ENCODE data around the gene ECHS1. TPM values are rescaled to one million over a fixed set of nuclear protein-coding genes. Genes with fewer than 3 reads are reported as not detected.
A peak's percentile ranks its signal among the peaks of the same experiment; 100 is the strongest.

ECHS1 gene
- polyA plus RNA-seq, 2 donors, result 85.4 to 105 TPM

- Histone ChIP-seq H3K4me3 (ENCODE audit: low read depth in 1 of 2, low read length in 2 of 2) (no peak overlapping the region), H3K27ac (ENCODE audit: low read depth in 2 of 2, low read length in 1 of 2) (no peak overlapping the region), H3K4me1 (ENCODE audit: control insufficient read depth in 2 of 2, insufficient read depth in 2 of 2, low read length in 1 of 2) (peaks cover 0 to 25% of the 10 kb centered on the region in 2 donors), H3K27me3 (ENCODE audit: control insufficient read depth in 1 of 2, insufficient read depth in 2 of 2, low read length in 2 of 2) (no peaks in the 10 kb centered on the region), H3K36me3 (ENCODE audit: control insufficient read depth in 2 of 2, insufficient read depth in 2 of 2, low read length in 1 of 2) (peaks cover 5 to 28% of the 10 kb centered on the region in 2 donors), H3K9me3 (ENCODE audit: control insufficient read depth in 2 of 2, insufficient read depth in 1 of 2, low read depth in 1 of 2, low read length in 1 of 2) (no peaks in the 10 kb centered on the region)
- WGBS, 2 donors, result 84 to 90% methylated on average over 5 of the region's 5 CpGs
Observed at GRCh38 chr10:133361227-133361626, 11.9 kb downstream of the ECHS1 start.

- Histone ChIP-seq H3K4me1 (ENCODE audit: control insufficient read depth in 2 of 2, insufficient read depth in 2 of 2, low read length in 1 of 2) (peaks cover 0 to 16% of the 10 kb centered on the region in 2 donors), H3K27me3 (ENCODE audit: control insufficient read depth in 1 of 2, insufficient read depth in 2 of 2, low read length in 2 of 2) (no peaks in the 10 kb centered on the region), H3K36me3 (ENCODE audit: control insufficient read depth in 2 of 2, insufficient read depth in 2 of 2, low read length in 1 of 2) (peaks cover 0 to 17% of the 10 kb centered on the region in 2 donors), H3K4me3 (ENCODE audit: low read depth in 1 of 2, low read length in 2 of 2) (no peak overlapping the region), H3K9me3 (ENCODE audit: control insufficient read depth in 2 of 2, insufficient read depth in 1 of 2, low read depth in 1 of 2, low read length in 1 of 2) (no peaks in the 10 kb centered on the region), H3K27ac (ENCODE audit: low read depth in 2 of 2, low read length in 1 of 2) (no peak overlapping the region)
- 53 to 54% methylated on average over 17 of the region's 17 CpGs for WGBS, 2 donors
Observed at GRCh38 chr10:133359972-133360610, 13.1 kb downstream of the ECHS1 start.

GRCh38 chr10:133359554-133359971, 13.6 kb downstream of the ECHS1 start:
- no peak overlapping the region for H3K4me3 ChIP-seq (ENCODE audit: low read depth in 1 of 2, low read length in 2 of 2)
- H3K27me3 ChIP-seq (ENCODE audit: control insufficient read depth in 1 of 2, insufficient read depth in 2 of 2, low read length in 2 of 2), result no peaks in the 10 kb centered on the region
- peaks cover 0 to 12% of the 10 kb centered on the region in 2 donors for H3K36me3 ChIP-seq (ENCODE audit: control insufficient read depth in 2 of 2, insufficient read depth in 2 of 2, low read length in 1 of 2)
- H3K4me1 ChIP-seq (ENCODE audit: control insufficient read depth in 2 of 2, insufficient read depth in 2 of 2, low read length in 1 of 2), result peaks cover 0 to 14% of the 10 kb centered on the region in 2 donors
- H3K27ac ChIP-seq (ENCODE audit: low read depth in 2 of 2, low read length in 1 of 2), result no peak overlapping the region
- no peaks in the 10 kb centered on the region for H3K9me3 ChIP-seq (ENCODE audit: control insufficient read depth in 2 of 2, insufficient read depth in 1 of 2, low read depth in 1 of 2, low read length in 1 of 2)
- WGBS, 2 donors, result 38 to 40% methylated on average over 6 of the region's 6 CpGs

GRCh38 chr10:133358925-133359310, 14.2 kb downstream of the ECHS1 start:
- Histone ChIP-seq H3K4me1 (ENCODE audit: control insufficient read depth in 2 of 2, insufficient read depth in 2 of 2, low read length in 1 of 2) (peaks cover 0 to 14% of the 10 kb centered on the region in 2 donors), H3K27me3 (ENCODE audit: control insufficient read depth in 1 of 2, insufficient read depth in 2 of 2, low read length in 2 of 2) (no peaks in the 10 kb centered on the region), H3K36me3 (ENCODE audit: control insufficient read depth in 2 of 2, insufficient read depth in 2 of 2, low read length in 1 of 2) (peaks cover 0 to 12% of the 10 kb centered on the region in 2 donors), H3K9me3 (ENCODE audit: control insufficient read depth in 2 of 2, insufficient read depth in 1 of 2, low read depth in 1 of 2, low read length in 1 of 2) (no peaks in the 10 kb centered on the region), H3K27ac (ENCODE audit: low read depth in 2 of 2, low read length in 1 of 2) (no peak overlapping the region), H3K4me3 (ENCODE audit: low read depth in 1 of 2, low read length in 2 of 2) (no peak overlapping the region)
- WGBS, 2 donors, result 85 to 87% methylated on average over 9 to 11 of the region's 11 CpGs

- no peak overlapping the region for H3K4me3 ChIP-seq (ENCODE audit: low read depth in 1 of 2, low read length in 2 of 2)
- H3K27me3 ChIP-seq (ENCODE audit: control insufficient read depth in 1 of 2, insufficient read depth in 2 of 2, low read length in 2 of 2), result no peaks in the 10 kb centered on the region
- peaks cover 0 to 14% of the 10 kb centered on the region in 2 donors for H3K4me1 ChIP-seq (ENCODE audit: control insufficient read depth in 2 of 2, insufficient read depth in 2 of 2, low read length in 1 of 2)
- H3K36me3 ChIP-seq (ENCODE audit: control insufficient read depth in 2 of 2, insufficient read depth in 2 of 2, low read length in 1 of 2), result peaks cover 0 to 12% of the 10 kb centered on the region in 2 donors
- 80 to 84% methylated on average over 39 to 41 of the region's 41 CpGs for WGBS, 2 donors
- H3K27ac ChIP-seq (ENCODE audit: low read depth in 2 of 2, low read length in 1 of 2), result no peak overlapping the region
- no peaks in the 10 kb centered on the region for H3K9me3 ChIP-seq (ENCODE audit: control insufficient read depth in 2 of 2, insufficient read depth in 1 of 2, low read depth in 1 of 2, low read length in 1 of 2)
Observed at GRCh38 chr10:133358162-133358924, 14.8 kb downstream of the ECHS1 start.

GRCh38 chr10:133357285-133358161, 15.6 kb downstream of the ECHS1 start, which contains the start of gene FUOM:
Gene FUOM (minus strand): TSS chr10:133358019. CDS start chr10:133358007, 12 bp downstream.
- Histone ChIP-seq H3K4me1 (ENCODE audit: control insufficient read depth in 2 of 2, insufficient read depth in 2 of 2, low read length in 1 of 2) (peaks cover 0 to 14% of the 10 kb centered on the region in 2 donors), H3K36me3 (ENCODE audit: control insufficient read depth in 2 of 2, insufficient read depth in 2 of 2, low read length in 1 of 2) (peaks cover 0 to 6% of the 10 kb centered on the region in 2 donors), H3K9me3 (ENCODE audit: control insufficient read depth in 2 of 2, insufficient read depth in 1 of 2, low read depth in 1 of 2, low read length in 1 of 2) (no peaks in the 10 kb centered on the region), H3K27ac (ENCODE audit: low read depth in 2 of 2, low read length in 1 of 2) (peak within 1 kb of the TSS in 1 of 2 donors; percentile 13), H3K27me3 (ENCODE audit: control insufficient read depth in 1 of 2, insufficient read depth in 2 of 2, low read length in 2 of 2) (no peaks in the 10 kb centered on the region), H3K4me3 (ENCODE audit: low read depth in 1 of 2, low read length in 2 of 2) (peak within 1 kb of the TSS; percentile 49 to 64)
- 3 to 4% methylated on average over 61 to 83 of the region's 83 CpGs for WGBS, 2 donors

GRCh38 chr10:133356549-133357284, 16.4 kb downstream of the ECHS1 start:
- no peak overlapping the region for H3K27ac ChIP-seq (ENCODE audit: low read depth in 2 of 2, low read length in 1 of 2)
- no peaks in the 10 kb centered on the region for H3K27me3 ChIP-seq (ENCODE audit: control insufficient read depth in 1 of 2, insufficient read depth in 2 of 2, low read length in 2 of 2)
- no peaks in the 10 kb centered on the region for H3K9me3 ChIP-seq (ENCODE audit: control insufficient read depth in 2 of 2, insufficient read depth in 1 of 2, low read depth in 1 of 2, low read length in 1 of 2)
- H3K4me3 ChIP-seq (ENCODE audit: low read depth in 1 of 2, low read length in 2 of 2), result peak overlapping the region; percentile 49 to 64
- no peaks in the 10 kb centered on the region for H3K36me3 ChIP-seq (ENCODE audit: control insufficient read depth in 2 of 2, insufficient read depth in 2 of 2, low read length in 1 of 2)
- H3K4me1 ChIP-seq (ENCODE audit: control insufficient read depth in 2 of 2, insufficient read depth in 2 of 2, low read length in 1 of 2), result peaks cover 0 to 14% of the 10 kb centered on the region in 2 donors
- WGBS, 2 donors, result 46 to 49% methylated on average over 25 to 27 of the region's 27 CpGs

- Histone ChIP-seq H3K4me1 (ENCODE audit: control insufficient read depth in 2 of 2, insufficient read depth in 2 of 2, low read length in 1 of 2) (peaks cover 0 to 14% of the 10 kb centered on the region in 2 donors), H3K27me3 (ENCODE audit: control insufficient read depth in 1 of 2, insufficient read depth in 2 of 2, low read length in 2 of 2) (no peaks in the 10 kb centered on the region), H3K9me3 (ENCODE audit: control insufficient read depth in 2 of 2, insufficient read depth in 1 of 2, low read depth in 1 of 2, low read length in 1 of 2) (no peaks in the 10 kb centered on the region), H3K27ac (ENCODE audit: low read depth in 2 of 2, low read length in 1 of 2) (no peak overlapping the region), H3K4me3 (ENCODE audit: low read depth in 1 of 2, low read length in 2 of 2) (no peak overlapping the region), H3K36me3 (ENCODE audit: control insufficient read depth in 2 of 2, insufficient read depth in 2 of 2, low read length in 1 of 2) (no peaks in the 10 kb centered on the region)
- 96% methylated on average over 3 of the region's 3 CpGs for WGBS, 2 donors
Observed at GRCh38 chr10:133355991-133356390, 17.2 kb downstream of the ECHS1 start.

- Histone ChIP-seq H3K27ac (ENCODE audit: low read depth in 2 of 2, low read length in 1 of 2) (no peak overlapping the region), H3K27me3 (ENCODE audit: control insufficient read depth in 1 of 2, insufficient read depth in 2 of 2, low read length in 2 of 2) (no peaks in the 10 kb centered on the region), H3K36me3 (ENCODE audit: control insufficient read depth in 2 of 2, insufficient read depth in 2 of 2, low read length in 1 of 2) (no peaks in the 10 kb centered on the region), H3K4me1 (ENCODE audit: control insufficient read depth in 2 of 2, insufficient read depth in 2 of 2, low read length in 1 of 2) (peaks cover 0 to 11% of the 10 kb centered on the region in 2 donors), H3K4me3 (ENCODE audit: low read depth in 1 of 2, low read length in 2 of 2) (no peak overlapping the region), H3K9me3 (ENCODE audit: control insufficient read depth in 2 of 2, insufficient read depth in 1 of 2, low read depth in 1 of 2, low read length in 1 of 2) (no peaks in the 10 kb centered on the region)
- 93 to 98% methylated on average over 6 of the region's 6 CpGs for WGBS, 2 donors
Observed at GRCh38 chr10:133355266-133355665, 17.9 kb downstream of the ECHS1 start.
